Stimulated activated naive CD8-positive, alpha-beta T cell treated with anti-CD3 and anti-CD28 coated beads, Interleukin-15, amount 100 ng/mL, for 72 hours (primary cell): ENCODE data around the gene GJD3.
"Not testable (repeated sequence)": the region's sequence is repeated elsewhere in the genome, so short reads cannot be mapped to it uniquely, and the experiment has no call there.

Experiments used
- ATAC-seq: fragments of 150-1000 bp; cut with Tn5 transposase; 2 replicates; pipeline ENCODE4 v1.10.0; 2021; ENCODE audit warnings: mild to moderate bottlenecking, moderate library complexity
- DNase-seq, 2 donors: peaks; one replicate each; pipeline ENCODE4 v3.0.0; 2021 to 2022
- H3K27ac Mint-ChIP-seq, 2 donors: one replicate each; pipeline ENCODE4 v1.8.0; 2022; ENCODE audit warnings: mild to moderate bottlenecking in 2 of 2, mixed read lengths in 2 of 2, moderate library complexity in 2 of 2
- H3K27me3 Mint-ChIP-seq: one replicate; pipeline ENCODE4 v1.8.0; 2022; ENCODE audit warnings: mixed read lengths
- H3K4me1 Mint-ChIP-seq: one replicate; pipeline ENCODE4 v1.8.0; 2022; ENCODE audit warnings: mild to moderate bottlenecking, mixed read lengths
- H3K4me3 Mint-ChIP-seq, 2 donors: one replicate each; pipeline ENCODE4 v1.8.0; 2022; ENCODE audit warnings: mild to moderate bottlenecking in 2 of 2, mixed read lengths in 2 of 2, moderate library complexity in 1 of 2
- H3K9me3 Mint-ChIP-seq, 2 donors: one replicate each; pipeline ENCODE4 v1.8.0; 2022; ENCODE audit warnings: mixed read lengths in 2 of 2

Gene GJD3

GRCh38 chr17:40374821-40375498, 10.4 kb upstream of the GJD3 start:
- Mint-ChIP-seq H3K27me3 (peaks cover 9% of the 10 kb centered on the region), H3K4me1 (peaks cover 39% of the 10 kb centered on the region), H3K27ac (peak overlapping the region in 1 of 2 donors; percentile 63), H3K4me3 (no peak overlapping the region), H3K9me3 (peaks cover 0 to 8% of the 10 kb centered on the region in 2 donors)
- no peak for ATAC-seq
- DNase-seq = no peak

GRCh38 chr17:40373999-40374398, 9.5 kb upstream of the GJD3 start:
- no peak for DNase-seq
- no peak overlapping the region for H3K4me3 Mint-ChIP-seq
- peaks cover 9% of the 10 kb centered on the region for H3K27me3 Mint-ChIP-seq
- peaks cover 39% of the 10 kb centered on the region for H3K4me1 Mint-ChIP-seq
- peaks cover 0 to 8% of the 10 kb centered on the region in 2 donors for H3K9me3 Mint-ChIP-seq
- H3K27ac Mint-ChIP-seq = no peak overlapping the region
- no peak for ATAC-seq

GRCh38 chr17:40373324-40373723, 8.8 kb upstream of the GJD3 start:
- Mint-ChIP-seq H3K27ac (no peak overlapping the region), H3K4me3 (no peak overlapping the region), H3K4me1 (peaks cover 39% of the 10 kb centered on the region), H3K9me3 (peaks cover 0 to 8% of the 10 kb centered on the region in 2 donors), H3K27me3 (peaks cover 9% of the 10 kb centered on the region)
- ATAC-seq (peak; percentile 69), DNase-seq (no peak)

- ATAC-seq, H3K27ac Mint-ChIP-seq, H3K4me3 Mint-ChIP-seq, H3K27me3 Mint-ChIP-seq, H3K9me3 Mint-ChIP-seq, DNase-seq: not testable (repeated sequence)
- peaks cover 39% of the 10 kb centered on the region for H3K4me1 Mint-ChIP-seq
Observed at GRCh38 chr17:40372644-40373043, 8.1 kb upstream of the GJD3 start.

GRCh38 chr17:40372031-40372430, 7.5 kb upstream of the GJD3 start:
- H3K4me1 Mint-ChIP-seq = peaks cover 39% of the 10 kb centered on the region
- peaks cover 0 to 8% of the 10 kb centered on the region in 2 donors for H3K9me3 Mint-ChIP-seq
- peaks cover 6% of the 10 kb centered on the region for H3K27me3 Mint-ChIP-seq
- DNase-seq (no peak), ATAC-seq (no peak)
- no peak overlapping the region for H3K27ac Mint-ChIP-seq
- H3K4me3 Mint-ChIP-seq = no peak overlapping the region

GRCh38 chr17:40371261-40371929, 6.9 kb upstream of the GJD3 start:
- ATAC-seq (peak; percentile 77), DNase-seq (no peak)
- Mint-ChIP-seq H3K9me3 (peaks cover 0 to 2% of the 10 kb centered on the region in 2 donors), H3K4me3 (no peak overlapping the region), H3K27ac (peak overlapping the region; percentile 6 to 86), H3K27me3 (no peaks in the 10 kb centered on the region), H3K4me1 (peaks cover 37% of the 10 kb centered on the region)

GRCh38 chr17:40369923-40370322, 5.4 kb upstream of the GJD3 start:
- Mint-ChIP-seq H3K4me1 (peaks cover 35% of the 10 kb centered on the region), H3K4me3 (no peak overlapping the region), H3K27me3 (no peaks in the 10 kb centered on the region), H3K9me3 (no peaks in the 10 kb centered on the region), H3K27ac (peak overlapping the region in 1 of 2 donors; percentile 20)
- ATAC-seq (no peak), DNase-seq (no peak)

GRCh38 chr17:40367728-40368127, 3.2 kb upstream of the GJD3 start:
- H3K9me3 Mint-ChIP-seq = not testable (repeated sequence)

GRCh38 chr17:40366861-40367518, 2.5 kb upstream of the GJD3 start:
- H3K27ac Mint-ChIP-seq = no peak overlapping the region
- H3K27me3 Mint-ChIP-seq = peaks cover 21% of the 10 kb centered on the region
- H3K4me1 Mint-ChIP-seq = peaks cover 42% of the 10 kb centered on the region
- ATAC-seq = no peak
- H3K4me3 Mint-ChIP-seq = no peak overlapping the region
- H3K9me3 Mint-ChIP-seq = no peaks in the 10 kb centered on the region
- DNase-seq = no peak

More at GRCh38 chr17:40367728-40368127, 3.2 kb upstream of the GJD3 start:
- H3K4me1 Mint-ChIP-seq = peaks cover 42% of the 10 kb centered on the region
- not testable (repeated sequence) for DNase-seq, ATAC-seq, H3K27ac Mint-ChIP-seq, H3K4me3 Mint-ChIP-seq
- H3K27me3 Mint-ChIP-seq = peaks cover 18% of the 10 kb centered on the region

GRCh38 chr17:40366076-40366860, 1.7 kb upstream of the GJD3 start:
- Mint-ChIP-seq H3K27ac (no peak overlapping the region), H3K27me3 (peaks cover 28% of the 10 kb centered on the region), H3K4me3 (no peak overlapping the region), H3K9me3 (no peaks in the 10 kb centered on the region), H3K4me1 (peaks cover 42% of the 10 kb centered on the region)
- ATAC-seq = no peak
- no peak for DNase-seq

GRCh38 chr17:40364906-40365305, 369 bp upstream of the GJD3 start:
- peaks cover 46% of the 10 kb centered on the region for H3K4me1 Mint-ChIP-seq
- no peaks in the 10 kb centered on the region for H3K9me3 Mint-ChIP-seq
- peak overlapping the region in 1 of 2 donors; percentile 54 for H3K4me3 Mint-ChIP-seq
- no peak for DNase-seq
- peaks cover 42% of the 10 kb centered on the region for H3K27me3 Mint-ChIP-seq
- ATAC-seq = no peak
- no peak overlapping the region for H3K27ac Mint-ChIP-seq

- no peaks in the 10 kb centered on the region for H3K9me3 Mint-ChIP-seq
- H3K27ac Mint-ChIP-seq = no peak overlapping the region
- peak; percentile 59 for ATAC-seq
- H3K27me3 Mint-ChIP-seq = peaks cover 44% of the 10 kb centered on the region
- H3K4me1 Mint-ChIP-seq = peaks cover 55% of the 10 kb centered on the region
- H3K4me3 Mint-ChIP-seq = peak overlapping the region; percentile 80 to 84
- peak in 1 of 2 donors; percentile 51 for DNase-seq
Observed at GRCh38 chr17:40363111-40363827, 1.3 kb downstream of the GJD3 start.

GRCh38 chr17:40362696-40363110, 1.8 kb downstream of the GJD3 start:
- Mint-ChIP-seq H3K9me3 (no peaks in the 10 kb centered on the region), H3K27me3 (peaks cover 44% of the 10 kb centered on the region), H3K4me3 (peak overlapping the region; percentile 65 to 84), H3K27ac (no peak overlapping the region), H3K4me1 (peaks cover 61% of the 10 kb centered on the region)
- ATAC-seq = peak; percentile 93
- peak; percentile 88 to 92 for DNase-seq

- H3K4me1 Mint-ChIP-seq = peaks cover 63% of the 10 kb centered on the region
- peak overlapping the region; percentile 46 to 65 for H3K4me3 Mint-ChIP-seq
- H3K27me3 Mint-ChIP-seq = peaks cover 44% of the 10 kb centered on the region
- DNase-seq (no peak), ATAC-seq (peak; percentile 38)
- H3K9me3 Mint-ChIP-seq = no peaks in the 10 kb centered on the region
- no peak overlapping the region for H3K27ac Mint-ChIP-seq
Observed at GRCh38 chr17:40361925-40362695, 2.4 kb downstream of the GJD3 start.
